ENCODE measurements around the gene LPGAT1.
"Not testable (repeated sequence)": the region's sequence is repeated elsewhere in the genome, so short reads cannot be mapped to it uniquely, and the experiment has no call there.

DNA sequence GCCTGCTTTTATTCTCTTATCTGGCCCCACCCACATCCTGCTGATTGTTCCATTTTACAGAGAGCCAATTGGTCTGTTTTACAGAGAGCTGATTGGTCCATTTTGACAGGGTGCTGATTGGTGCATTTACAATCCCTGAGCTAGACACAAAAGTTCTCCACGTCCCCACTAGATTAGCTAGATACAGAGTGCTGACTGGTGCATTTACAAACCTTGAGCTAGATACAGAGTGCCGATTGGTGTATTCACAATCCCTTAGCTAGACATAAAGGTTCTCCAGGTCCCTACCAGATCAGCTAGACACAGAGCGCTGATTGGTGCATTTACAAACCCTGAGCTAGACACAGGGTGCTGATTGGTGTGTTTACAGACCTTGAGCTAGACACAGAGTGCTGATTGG lies 43.2 kb upstream of the LPGAT1 start:
- TF ChIP-seq, protein P1, sequence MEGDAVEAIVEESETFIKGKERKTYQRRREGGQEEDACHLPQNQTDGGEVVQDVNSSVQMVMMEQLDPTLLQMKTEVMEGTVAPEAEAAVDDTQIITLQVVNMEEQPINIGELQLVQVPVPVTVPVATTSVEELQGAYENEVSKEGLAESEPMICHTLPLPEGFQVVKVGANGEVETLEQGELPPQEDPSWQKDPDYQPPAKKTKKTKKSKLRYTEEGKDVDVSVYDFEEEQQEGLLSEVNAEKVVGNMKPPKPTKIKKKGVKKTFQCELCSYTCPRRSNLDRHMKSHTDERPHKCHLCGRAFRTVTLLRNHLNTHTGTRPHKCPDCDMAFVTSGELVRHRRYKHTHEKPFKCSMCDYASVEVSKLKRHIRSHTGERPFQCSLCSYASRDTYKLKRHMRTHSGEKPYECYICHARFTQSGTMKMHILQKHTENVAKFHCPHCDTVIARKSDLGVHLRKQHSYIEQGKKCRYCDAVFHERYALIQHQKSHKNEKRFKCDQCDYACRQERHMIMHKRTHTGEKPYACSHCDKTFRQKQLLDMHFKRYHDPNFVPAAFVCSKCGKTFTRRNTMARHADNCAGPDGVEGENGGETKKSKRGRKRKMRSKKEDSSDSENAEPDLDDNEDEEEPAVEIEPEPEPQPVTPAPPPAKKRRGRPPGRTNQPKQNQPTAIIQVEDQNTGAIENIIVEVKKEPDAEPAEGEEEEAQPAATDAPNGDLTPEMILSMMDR (IDR thresholded peaks at IDR 0.05; ENCODE audit: low read length), result not testable (repeated sequence)
- TF ChIP-seq EZH2phosphoT487 (IDR thresholded peaks at IDR 0.05; ENCODE audit: low read length), result not testable (repeated sequence)
